NT2/D1 (cell line): ENCODE measurements around the gene NPLOC4.
A peak's percentile ranks its signal among the peaks of the same experiment; 100 is the strongest.

Experiments
- DNase-seq: peaks from one replicate; pipeline ENCODE4 v3.0.0-alpha.2; 2011; ENCODE audit warnings: low read depth, low spot score
- H3K27me3 ChIP-seq: 2 replicates; pipeline ENCODE4 v1.6.0; 2011; ENCODE audit warnings: mild to moderate bottlenecking; ENCODE audit not compliant: insufficient read length, insufficient read depth
- H3K36me3 ChIP-seq: 2 replicates; pipeline ENCODE4 v1.6.1; 2011; ENCODE audit warnings: mild to moderate bottlenecking, low read length, mixed read lengths; ENCODE audit not compliant: insufficient read depth, insufficient read length
- H3K4me1 ChIP-seq: 2 replicates; pipeline ENCODE4 v1.5.1; 2011; ENCODE audit not compliant: insufficient read depth, insufficient read length
- H3K4me3 ChIP-seq: 2 replicates; pipeline ENCODE4 v1.5.1; 2011; ENCODE audit warnings: low read depth; ENCODE audit not compliant: insufficient read length
- H3K9ac ChIP-seq: 2 replicates; pipeline ENCODE4 v1.6.0; 2011; ENCODE audit warnings: low read depth; ENCODE audit not compliant: insufficient read length
- H3K9me3 ChIP-seq: 2 replicates; pipeline ENCODE4 v1.5.1; 2011; ENCODE audit warnings: mild to moderate bottlenecking, low read length; ENCODE audit not compliant: insufficient read depth
- SUZ12 ChIP-seq: IDR thresholded peaks from 2 replicates; pipeline ENCODE4 v1.6.1; 2011; ENCODE audit not compliant: insufficient read length, insufficient read depth; ENCODE audit errors: extremely low read depth
- YY1 ChIP-seq: IDR thresholded peaks from 2 replicates; pipeline ENCODE4 v1.6.1; 2011; ENCODE audit not compliant: insufficient read length, insufficient read depth
- ZNF274 ChIP-seq: IDR thresholded peaks from 2 replicates; pipeline ENCODE4 v1.6.1; 2011; ENCODE audit warnings: mild to moderate bottlenecking, low read depth, low read length

The NPLOC4 gene

GRCh38 chr17:81524039-81524864 lies 112.7 kb downstream of the NPLOC4 start:
- Histone ChIP-seq H3K27me3 (peaks cover 70% of the 10 kb centered on the region), H3K4me3 (no peak overlapping the region), H3K4me1 (peaks cover 37% of the 10 kb centered on the region), H3K36me3 (no peaks in the 10 kb centered on the region), H3K9ac (peak overlapping the region; percentile 80), H3K9me3 (no peaks in the 10 kb centered on the region)
- no peak for DNase-seq
- TF ChIP-seq ZNF274 (no peak), SUZ12 (no peak)

DNA sequence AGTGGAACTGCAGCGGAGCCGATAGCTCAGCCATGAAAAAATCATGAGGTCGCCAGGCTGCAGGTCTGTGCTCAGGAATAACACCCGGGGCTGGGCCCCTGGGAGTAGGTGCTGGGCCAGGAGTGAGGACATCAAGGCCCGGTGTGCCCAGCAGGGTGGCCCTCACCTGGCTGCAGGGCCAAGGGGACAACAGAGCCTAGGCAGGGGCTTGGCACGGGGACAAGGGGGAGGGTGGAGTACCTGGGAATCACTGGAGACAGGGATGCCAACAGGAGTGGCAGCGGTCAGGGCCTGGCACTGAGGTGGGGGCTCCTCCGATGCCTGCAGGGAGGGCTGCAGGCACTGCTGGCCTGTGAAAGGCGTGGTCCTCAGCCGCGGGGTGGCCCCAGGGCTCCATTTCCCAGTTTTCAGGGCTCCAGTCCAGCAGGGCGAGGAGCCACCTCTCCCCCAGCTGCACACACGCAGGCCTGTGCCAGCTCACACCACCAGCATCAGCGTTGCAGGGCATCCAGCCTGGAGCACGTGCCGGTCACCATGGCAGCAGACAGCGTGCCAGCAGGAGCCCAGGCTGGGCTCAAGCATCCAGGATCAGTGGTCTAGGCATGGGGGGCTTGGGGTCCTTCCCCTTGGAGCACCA lies 113.4 kb downstream of the NPLOC4 start:
- no peak for TF ChIP-seq YY1
- no peak for TF ChIP-seq SUZ12
- TF ChIP-seq ZNF274 = no peak
- peaks cover 70% of the 10 kb centered on the region for H3K27me3 ChIP-seq
- H3K4me3 ChIP-seq = no peak overlapping the region
- H3K9me3 ChIP-seq = no peaks in the 10 kb centered on the region
- H3K36me3 ChIP-seq = no peaks in the 10 kb centered on the region
- H3K9ac ChIP-seq = peak overlapping the region; percentile 80
- no peak for DNase-seq
- peaks cover 39% of the 10 kb centered on the region for H3K4me1 ChIP-seq

DNA sequence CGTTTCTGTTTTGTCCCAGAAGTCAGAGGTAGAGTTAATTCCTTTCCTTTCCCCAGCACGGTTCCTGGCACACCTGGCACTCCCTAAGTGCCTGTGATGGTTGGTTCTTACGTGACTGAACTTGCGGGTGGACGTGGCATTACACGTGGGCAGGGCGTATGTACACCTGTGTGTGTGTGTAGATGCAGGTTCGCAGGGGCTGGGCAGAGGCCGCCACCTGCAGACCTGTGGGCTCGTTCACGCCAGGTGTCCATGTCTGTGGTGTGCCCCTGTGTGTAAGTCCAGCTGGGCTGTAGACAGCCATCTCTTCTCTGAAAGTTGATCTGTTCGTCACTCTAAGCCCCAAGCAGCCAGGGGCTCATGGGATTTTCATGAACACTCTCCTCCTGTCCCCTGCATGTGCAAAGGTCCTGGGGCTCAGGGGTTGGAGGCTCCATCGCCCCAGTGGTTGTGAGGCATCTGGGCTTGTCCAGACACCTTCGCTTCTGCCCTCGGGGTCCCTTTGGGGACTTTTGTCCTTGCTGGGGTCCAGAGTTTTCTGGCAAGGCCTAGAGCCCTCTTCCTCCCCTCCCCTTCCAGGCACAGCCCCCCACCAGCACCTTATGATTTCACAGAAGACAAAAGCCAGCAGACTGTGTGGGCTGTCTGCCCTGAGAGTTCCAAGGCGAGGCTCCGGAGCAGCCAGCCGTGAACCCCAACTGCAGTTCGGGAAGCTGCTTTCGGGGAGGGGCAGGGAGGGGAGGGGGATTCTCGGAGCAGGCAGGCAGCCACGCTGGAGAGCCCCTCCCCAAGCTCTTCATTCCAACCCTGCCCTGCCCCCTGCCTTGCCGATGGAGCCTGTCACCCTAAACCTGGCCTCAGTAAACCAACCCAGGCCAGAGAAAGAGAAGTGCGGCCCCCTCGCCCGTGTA lies 114.2 kb downstream of the NPLOC4 start:
- Histone ChIP-seq H3K27me3 (peaks cover 75% of the 10 kb centered on the region), H3K4me1 (peaks cover 45% of the 10 kb centered on the region), H3K9ac (peak overlapping the region; percentile 80), H3K36me3 (no peaks in the 10 kb centered on the region), H3K9me3 (no peaks in the 10 kb centered on the region), H3K4me3 (no peak overlapping the region)
- DNase-seq = peak; percentile 59
- no peak for TF ChIP-seq YY1
- TF ChIP-seq ZNF274 = no peak
- TF ChIP-seq SUZ12 = no peak

DNA sequence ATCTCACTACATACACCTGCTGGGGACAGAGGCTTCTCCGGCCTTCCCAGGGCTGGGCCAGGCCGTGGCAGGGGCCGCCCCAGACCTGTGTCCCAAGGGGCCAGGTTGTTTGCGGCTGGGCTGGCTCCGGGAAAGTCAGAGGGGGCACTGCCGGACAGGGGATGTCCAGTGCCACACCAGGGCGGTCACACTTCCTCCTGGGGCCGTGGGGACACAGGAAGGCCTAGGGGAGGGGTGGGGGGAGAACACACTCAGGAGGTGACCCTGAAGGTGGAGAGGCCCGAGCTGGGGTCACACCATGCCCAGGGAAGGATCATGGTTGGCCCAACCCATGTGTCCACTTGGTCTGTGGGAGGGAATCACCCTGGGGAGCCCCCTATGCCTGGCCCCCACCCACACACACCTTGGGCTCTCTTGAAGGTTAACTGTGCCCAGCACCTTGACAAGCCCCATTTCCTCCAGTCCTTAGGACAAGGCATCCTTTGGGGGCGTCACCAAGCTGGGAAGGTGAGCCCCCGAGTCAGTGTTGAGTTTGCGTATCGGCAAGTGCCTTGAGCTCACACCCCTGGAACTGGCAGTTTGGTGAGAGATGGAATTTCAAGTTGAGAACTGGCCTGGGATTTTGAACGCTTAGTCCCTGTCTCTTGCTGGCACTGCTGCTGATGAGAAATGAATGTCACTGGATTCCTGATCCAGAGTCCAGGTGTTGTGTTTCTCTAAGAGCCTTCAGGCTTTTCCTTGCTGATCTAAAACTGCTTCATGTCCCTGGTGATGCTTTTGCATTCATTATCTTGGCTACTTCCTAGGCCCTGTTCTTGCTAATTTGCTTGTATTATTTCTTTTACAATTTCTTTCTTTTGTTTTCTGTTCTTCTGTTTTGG lies 116.7 kb downstream of the NPLOC4 start:
- no peaks in the 10 kb centered on the region for H3K9me3 ChIP-seq
- peaks cover 19% of the 10 kb centered on the region for H3K36me3 ChIP-seq
- no peak for DNase-seq
- H3K4me3 ChIP-seq = no peak overlapping the region
- TF ChIP-seq YY1 = no peak
- TF ChIP-seq ZNF274 = no peak
- no peak for TF ChIP-seq SUZ12
- peaks cover 48% of the 10 kb centered on the region for H3K4me1 ChIP-seq
- H3K9ac ChIP-seq = peak overlapping the region; percentile 76
- H3K27me3 ChIP-seq = peaks cover 64% of the 10 kb centered on the region

DNA sequence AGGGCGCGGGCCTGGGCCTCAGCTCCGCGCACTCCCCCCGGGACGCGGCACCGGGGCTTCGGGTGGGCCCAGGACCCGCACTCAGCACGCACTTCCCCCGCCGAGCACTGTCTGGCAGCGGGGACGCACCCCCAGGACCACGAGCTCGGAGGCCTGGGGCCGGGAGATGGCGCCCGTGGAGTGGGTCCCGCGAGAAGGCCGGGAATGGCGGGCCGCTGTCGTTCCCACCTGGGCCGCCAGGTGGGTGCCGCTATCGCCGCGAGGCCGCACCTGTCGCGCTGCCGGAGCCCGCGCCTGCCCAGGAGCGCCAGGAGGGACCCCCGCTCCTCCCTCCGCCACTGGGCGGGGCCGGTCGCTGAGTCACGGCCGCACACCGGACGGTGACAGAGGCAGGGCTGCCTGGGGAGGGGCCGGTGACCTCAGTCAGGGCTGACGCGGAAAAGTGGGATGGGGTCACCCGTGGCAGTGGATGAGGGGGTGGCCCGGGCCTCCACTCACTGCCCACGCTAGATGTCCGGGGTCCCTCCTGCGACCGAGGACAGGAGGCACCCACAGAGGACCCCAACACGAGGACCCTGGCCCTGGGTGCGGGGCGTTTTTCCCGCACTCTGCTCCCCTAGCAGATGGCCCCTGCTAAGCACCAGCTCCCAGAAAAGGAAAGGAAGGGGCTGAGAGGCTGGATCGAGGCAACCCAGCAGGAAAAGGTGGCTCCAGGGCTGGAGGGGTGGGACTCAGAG lies 117.5 kb downstream of the NPLOC4 start:
- TF ChIP-seq ZNF274 = no peak
- TF ChIP-seq SUZ12 = no peak
- TF ChIP-seq YY1 = no peak
- peaks cover 19% of the 10 kb centered on the region for H3K36me3 ChIP-seq
- no peak for DNase-seq
- no peaks in the 10 kb centered on the region for H3K9me3 ChIP-seq
- H3K4me1 ChIP-seq = peaks cover 45% of the 10 kb centered on the region
- peak overlapping the region; percentile 51 for H3K4me3 ChIP-seq
- H3K27me3 ChIP-seq = peaks cover 61% of the 10 kb centered on the region
- H3K9ac ChIP-seq = peak overlapping the region; percentile 78

GRCh38 chr17:81518785-81519283 lies 118.1 kb downstream of the NPLOC4 start:
- Histone ChIP-seq H3K36me3 (peaks cover 19% of the 10 kb centered on the region), H3K27me3 (peaks cover 57% of the 10 kb centered on the region)

More at GRCh38 chr17:81518785-81519283, 118.1 kb downstream of the NPLOC4 start:
- no peak for TF ChIP-seq SUZ12
- no peak for TF ChIP-seq ZNF274
- no peak for TF ChIP-seq YY1
- Histone ChIP-seq H3K9me3 (no peaks in the 10 kb centered on the region), H3K4me1 (peaks cover 39% of the 10 kb centered on the region), H3K9ac (peak overlapping the region; percentile 78), H3K4me3 (peak overlapping the region; percentile 51)
- no peak for DNase-seq
